ENCODE measurements around the gene KRTAP5-6. TPM values are rescaled to one million over a fixed set of nuclear protein-coding genes. Genes with fewer than 3 reads are reported as not detected.

Gene KRTAP5-6
- total RNA-seq (not detected), polyA plus RNA-seq (not detected)
- long read RNA-seq, donor 1: 0 reads
- long read RNA-seq, donor 2: 0 reads
- long read RNA-seq, donor 3: 0 reads

- intact Hi-C loops (cut with DNase I): loop anchor here in 1 of 10 donors (5.0 kb wide), 2 partner anchors 115 to 455 kb away; no protein-coding TSS in a partner anchor
- Histone ChIP-seq H3K36me3 (no peaks in the 10 kb centered on the region), H3K4me1 (peaks cover 5 to 15% (median 9%) of the 10 kb centered on the region in 9 donors), H3K27me3 (peaks cover 0 to 16% (median 4%) of the 10 kb centered on the region in 7 donors), H3K4me3 (no peak within 1 kb of the TSS), H3K27ac (no peak within 1 kb of the TSS), H3K9me3 (no peaks in the 10 kb centered on the region)
- DNase-seq: no peak
- 81 to 86% methylated on average over 11 of the region's 11 CpGs for WGBS, 2 donors
- TF ChIP-seq CTCF (IDR thresholded peaks at IDR 0.05): no peak
- ATAC-seq: no peak
Observed at GRCh38 chr11:1696608-1697570, at the start of gene KRTAP5-6. Gene KRTAP5-6 (plus strand): TSS chr11:1697195. CDS start chr11:1697246, 51 bp downstream.

- H3K4me1 ChIP-seq: peaks cover 0 to 6% (median 3%) of the 10 kb centered on the region in 9 donors
- 93 to 95% methylated on average over 35 of the region's 35 CpGs for WGBS, 2 donors
- H3K4me3 ChIP-seq: no peak overlapping the region
- TF ChIP-seq CTCF (IDR thresholded peaks at IDR 0.05): no peak
- ATAC-seq (no peak), DNase-seq (no peak)
- no peaks in the 10 kb centered on the region for H3K9me3 ChIP-seq
- no peaks in the 10 kb centered on the region for H3K36me3 ChIP-seq
- no peak overlapping the region for H3K27ac ChIP-seq
- intact Hi-C loops (cut with DNase I): loop anchor here in 1 of 10 donors (10.0 kb wide), 1 partner anchor 507 kb away; no protein-coding TSS in a partner anchor
- H3K27me3 ChIP-seq: peaks cover 0 to 6% (median 3%) of the 10 kb centered on the region in 7 donors
Observed at GRCh38 chr11:1647901-1648652, 48.9 kb upstream of the KRTAP5-6 start.

GRCh38 chr11:1648653-1649420 lies 48.2 kb upstream of the KRTAP5-6 start:
- Histone ChIP-seq H3K27me3 (peaks cover 0 to 10% (median 0%) of the 10 kb centered on the region in 7 donors), H3K4me3 (no peak overlapping the region), H3K27ac (no peak overlapping the region), H3K36me3 (no peaks in the 10 kb centered on the region), H3K4me1 (peaks cover 0 to 6% (median 4%) of the 10 kb centered on the region in 9 donors), H3K9me3 (no peaks in the 10 kb centered on the region)
- TF ChIP-seq CTCF (IDR thresholded peaks at IDR 0.05): no peak
- WGBS, 2 donors: 91% methylated on average over 28 of the region's 28 CpGs
- intact Hi-C loops (cut with DNase I): loop anchor here in 1 of 10 donors (10.0 kb wide), 1 partner anchor 506 kb away; no protein-coding TSS in a partner anchor
- no peak for ATAC-seq
- DNase-seq: no peak
